ENCODE data around the gene IRAK2. TPM values are rescaled to one million over a fixed set of nuclear protein-coding genes. Genes with fewer than 3 reads are reported as not detected.
A peak's percentile ranks its signal among the peaks of the same experiment; 100 is the strongest.

IRAK2 gene
- polyA plus RNA-seq, 2 donors, result 6.1 to 7.1 TPM

GRCh38 chr3:10194328-10195071 lies 29.8 kb downstream of the IRAK2 start:
- WGBS, 2 donors, result 27 to 41% methylated on average over 11 of the region's 11 CpGs
- H3K36me3 ChIP-seq (ENCODE audit: control insufficient read depth in 2 of 2, insufficient read depth in 2 of 2, low read length in 1 of 2), result no peaks in the 10 kb centered on the region
- no peaks in the 10 kb centered on the region for H3K9me3 ChIP-seq (ENCODE audit: control insufficient read depth in 2 of 2, insufficient read depth in 1 of 2, low read depth in 1 of 2, low read length in 1 of 2)
- no peaks in the 10 kb centered on the region for H3K27me3 ChIP-seq (ENCODE audit: control insufficient read depth in 1 of 2, insufficient read depth in 2 of 2, low read length in 2 of 2)
- peak overlapping the region; percentile 92 to 97 for H3K27ac ChIP-seq (ENCODE audit: low read depth in 2 of 2, low read length in 1 of 2)
- no peak overlapping the region for H3K4me3 ChIP-seq (ENCODE audit: low read depth in 1 of 2, low read length in 2 of 2)
- peaks cover 8 to 50% of the 10 kb centered on the region in 2 donors for H3K4me1 ChIP-seq (ENCODE audit: control insufficient read depth in 2 of 2, insufficient read depth in 2 of 2, low read length in 1 of 2)

GRCh38 chr3:10195366-10196089 lies 30.8 kb downstream of the IRAK2 start:
- no peaks in the 10 kb centered on the region for H3K27me3 ChIP-seq (ENCODE audit: control insufficient read depth in 1 of 2, insufficient read depth in 2 of 2, low read length in 2 of 2)
- WGBS, 2 donors, result 81 to 82% methylated on average over 12 of the region's 12 CpGs
- H3K4me3 ChIP-seq (ENCODE audit: low read depth in 1 of 2, low read length in 2 of 2), result no peak overlapping the region
- H3K9me3 ChIP-seq (ENCODE audit: control insufficient read depth in 2 of 2, insufficient read depth in 1 of 2, low read depth in 1 of 2, low read length in 1 of 2), result no peaks in the 10 kb centered on the region
- H3K4me1 ChIP-seq (ENCODE audit: control insufficient read depth in 2 of 2, insufficient read depth in 2 of 2, low read length in 1 of 2), result peaks cover 5 to 45% of the 10 kb centered on the region in 2 donors
- peak overlapping the region; percentile 92 to 97 for H3K27ac ChIP-seq (ENCODE audit: low read depth in 2 of 2, low read length in 1 of 2)
- H3K36me3 ChIP-seq (ENCODE audit: control insufficient read depth in 2 of 2, insufficient read depth in 2 of 2, low read length in 1 of 2), result no peaks in the 10 kb centered on the region

- no peaks in the 10 kb centered on the region for H3K27me3 ChIP-seq (ENCODE audit: control insufficient read depth in 1 of 2, insufficient read depth in 2 of 2, low read length in 2 of 2)
- peaks cover 3 to 38% of the 10 kb centered on the region in 2 donors for H3K4me1 ChIP-seq (ENCODE audit: control insufficient read depth in 2 of 2, insufficient read depth in 2 of 2, low read length in 1 of 2)
- peak overlapping the region in 1 of 2 donors; percentile 44 for H3K27ac ChIP-seq (ENCODE audit: low read depth in 2 of 2, low read length in 1 of 2)
- H3K4me3 ChIP-seq (ENCODE audit: low read depth in 1 of 2, low read length in 2 of 2), result no peak overlapping the region
- H3K9me3 ChIP-seq (ENCODE audit: control insufficient read depth in 2 of 2, insufficient read depth in 1 of 2, low read depth in 1 of 2, low read length in 1 of 2), result no peaks in the 10 kb centered on the region
- WGBS, 2 donors, result 75 to 84% methylated on average over 12 of the region's 12 CpGs
- no peaks in the 10 kb centered on the region for H3K36me3 ChIP-seq (ENCODE audit: control insufficient read depth in 2 of 2, insufficient read depth in 2 of 2, low read length in 1 of 2)
These were observed 31.8 kb downstream of the IRAK2 start for GRCh38 chr3:10196389-10197052.

- H3K9me3 ChIP-seq (ENCODE audit: control insufficient read depth in 2 of 2, insufficient read depth in 1 of 2, low read depth in 1 of 2, low read length in 1 of 2), result no peaks in the 10 kb centered on the region
- H3K27me3 ChIP-seq (ENCODE audit: control insufficient read depth in 1 of 2, insufficient read depth in 2 of 2, low read length in 2 of 2), result no peaks in the 10 kb centered on the region
- 79 to 82% methylated on average over 4 of the region's 4 CpGs for WGBS, 2 donors
- peak overlapping the region; percentile 80 to 81 for H3K27ac ChIP-seq (ENCODE audit: low read depth in 2 of 2, low read length in 1 of 2)
- H3K36me3 ChIP-seq (ENCODE audit: control insufficient read depth in 2 of 2, insufficient read depth in 2 of 2, low read length in 1 of 2), result no peaks in the 10 kb centered on the region
- H3K4me3 ChIP-seq (ENCODE audit: low read depth in 1 of 2, low read length in 2 of 2), result no peak overlapping the region
- H3K4me1 ChIP-seq (ENCODE audit: control insufficient read depth in 2 of 2, insufficient read depth in 2 of 2, low read length in 1 of 2), result peaks cover 2 to 31% of the 10 kb centered on the region in 2 donors
These were observed 33.5 kb downstream of the IRAK2 start for GRCh38 chr3:10198226-10198625.

- Histone ChIP-seq H3K9me3 (ENCODE audit: control insufficient read depth in 2 of 2, insufficient read depth in 1 of 2, low read depth in 1 of 2, low read length in 1 of 2) (no peaks in the 10 kb centered on the region), H3K27ac (ENCODE audit: low read depth in 2 of 2, low read length in 1 of 2) (peak overlapping the region; percentile 81 to 92), H3K36me3 (ENCODE audit: control insufficient read depth in 2 of 2, insufficient read depth in 2 of 2, low read length in 1 of 2) (no peaks in the 10 kb centered on the region), H3K4me1 (ENCODE audit: control insufficient read depth in 2 of 2, insufficient read depth in 2 of 2, low read length in 1 of 2) (peaks cover 0 to 24% of the 10 kb centered on the region in 2 donors), H3K4me3 (ENCODE audit: low read depth in 1 of 2, low read length in 2 of 2) (no peak overlapping the region), H3K27me3 (ENCODE audit: control insufficient read depth in 1 of 2, insufficient read depth in 2 of 2, low read length in 2 of 2) (no peaks in the 10 kb centered on the region)
- 49 to 53% methylated on average over 12 of the region's 12 CpGs for WGBS, 2 donors
These were observed 34.3 kb downstream of the IRAK2 start for GRCh38 chr3:10198761-10199649.

GRCh38 chr3:10204921-10205320 lies 40.2 kb downstream of the IRAK2 start:
- H3K4me1 ChIP-seq (ENCODE audit: control insufficient read depth in 2 of 2, insufficient read depth in 2 of 2, low read length in 1 of 2), result peaks cover 0 to 9% of the 10 kb centered on the region in 2 donors
- no peak overlapping the region for H3K4me3 ChIP-seq (ENCODE audit: low read depth in 1 of 2, low read length in 2 of 2)
- peak overlapping the region; percentile 21 to 79 for H3K27ac ChIP-seq (ENCODE audit: low read depth in 2 of 2, low read length in 1 of 2)
- H3K36me3 ChIP-seq (ENCODE audit: control insufficient read depth in 2 of 2, insufficient read depth in 2 of 2, low read length in 1 of 2), result peaks cover 0 to 6% of the 10 kb centered on the region in 2 donors
- no peaks in the 10 kb centered on the region for H3K27me3 ChIP-seq (ENCODE audit: control insufficient read depth in 1 of 2, insufficient read depth in 2 of 2, low read length in 2 of 2)
- WGBS, 2 donors, result 90 to 95% methylated on average over 2 of the region's 2 CpGs
- no peaks in the 10 kb centered on the region for H3K9me3 ChIP-seq (ENCODE audit: control insufficient read depth in 2 of 2, insufficient read depth in 1 of 2, low read depth in 1 of 2, low read length in 1 of 2)

- Histone ChIP-seq H3K9me3 (ENCODE audit: control insufficient read depth in 2 of 2, insufficient read depth in 1 of 2, low read depth in 1 of 2, low read length in 1 of 2) (no peaks in the 10 kb centered on the region), H3K36me3 (ENCODE audit: control insufficient read depth in 2 of 2, insufficient read depth in 2 of 2, low read length in 1 of 2) (peaks cover 0 to 6% of the 10 kb centered on the region in 2 donors), H3K4me3 (ENCODE audit: low read depth in 1 of 2, low read length in 2 of 2) (no peak overlapping the region), H3K27ac (ENCODE audit: low read depth in 2 of 2, low read length in 1 of 2) (peak overlapping the region; percentile 21 to 79), H3K27me3 (ENCODE audit: control insufficient read depth in 1 of 2, insufficient read depth in 2 of 2, low read length in 2 of 2) (no peaks in the 10 kb centered on the region), H3K4me1 (ENCODE audit: control insufficient read depth in 2 of 2, insufficient read depth in 2 of 2, low read length in 1 of 2) (peaks cover 0 to 9% of the 10 kb centered on the region in 2 donors)
- 50 to 64% methylated on average over 7 of the region's 7 CpGs for WGBS, 2 donors
These were observed 40.9 kb downstream of the IRAK2 start for GRCh38 chr3:10205451-10206165.

GRCh38 chr3:10206166-10206511 lies 41.4 kb downstream of the IRAK2 start:
- Histone ChIP-seq H3K36me3 (ENCODE audit: control insufficient read depth in 2 of 2, insufficient read depth in 2 of 2, low read length in 1 of 2) (peaks cover 0 to 6% of the 10 kb centered on the region in 2 donors), H3K27ac (ENCODE audit: low read depth in 2 of 2, low read length in 1 of 2) (no peak overlapping the region), H3K9me3 (ENCODE audit: control insufficient read depth in 2 of 2, insufficient read depth in 1 of 2, low read depth in 1 of 2, low read length in 1 of 2) (no peaks in the 10 kb centered on the region), H3K27me3 (ENCODE audit: control insufficient read depth in 1 of 2, insufficient read depth in 2 of 2, low read length in 2 of 2) (no peaks in the 10 kb centered on the region), H3K4me1 (ENCODE audit: control insufficient read depth in 2 of 2, insufficient read depth in 2 of 2, low read length in 1 of 2) (peaks cover 0 to 9% of the 10 kb centered on the region in 2 donors), H3K4me3 (ENCODE audit: low read depth in 1 of 2, low read length in 2 of 2) (no peak overlapping the region)
- 83 to 84% methylated on average over 5 of the region's 5 CpGs for WGBS, 2 donors

Measured in esophagus (tissue), 2 donors.